Astrocyte (in vitro differentiated cells and primary cell): ENCODE data around the gene METTL25B. TPM values are rescaled to one million over a fixed set of nuclear protein-coding genes. Genes with fewer than 3 reads are reported as not detected.
A peak's percentile ranks its signal among the peaks of the same experiment; 100 is the strongest.

Source experiments
- DNase-seq: peaks from one replicate; pipeline ENCODE4 v3.0.0-alpha.2; 2010; ENCODE audit warnings: low read depth
- FAIRE-seq: peaks from 2 replicates; lab custom pipeline; 2011; peaks lifted over from hg19 to GRCh38; lab: Jason Lieb, UNC
- H2AFZ ChIP-seq: 2 replicates; pipeline ENCODE4 v1.6.0; 2012; ENCODE audit warnings: low read depth, low read length, inconsistent platforms
- H3K27ac ChIP-seq: 2 replicates; pipeline ENCODE4 v1.5.1; 2011; ENCODE audit warnings: low read depth, low read length, inconsistent platforms
- H3K27me3 ChIP-seq: 2 replicates; pipeline ENCODE4 v1.6.0; 2011; ENCODE audit warnings: low read length, inconsistent platforms; ENCODE audit not compliant: insufficient read depth
- H3K36me3 ChIP-seq: 2 replicates; pipeline ENCODE4 v1.5.1; 2011; ENCODE audit warnings: low read length, inconsistent platforms; ENCODE audit not compliant: insufficient read depth
- H3K4me1 ChIP-seq: 2 replicates; pipeline ENCODE4 v1.5.1; 2011; ENCODE audit warnings: low read length, inconsistent platforms; ENCODE audit not compliant: insufficient read depth
- H3K4me2 ChIP-seq: 2 replicates; pipeline ENCODE4 v1.6.0; 2012; ENCODE audit warnings: low read length, inconsistent platforms
- H3K4me3 ChIP-seq: 2 replicates; pipeline ENCODE4 v1.5.1; 2011; ENCODE audit warnings: low read depth, mild to moderate bottlenecking, low read length, inconsistent platforms; ENCODE audit not compliant: insufficient read depth
- H3K79me2 ChIP-seq: 2 replicates; pipeline ENCODE4 v1.6.0; 2012; ENCODE audit warnings: mild to moderate bottlenecking, low read length, inconsistent platforms; ENCODE audit not compliant: insufficient read depth
- H3K9ac ChIP-seq: 2 replicates; pipeline ENCODE4 v1.6.0; 2012; ENCODE audit warnings: mild to moderate bottlenecking, low read length, inconsistent platforms
- H3K9me3 ChIP-seq: 2 replicates; pipeline ENCODE4 v1.5.1; 2012; ENCODE audit warnings: low read depth, mild to moderate bottlenecking, low read length, inconsistent platforms; ENCODE audit not compliant: insufficient read depth
- H4K20me1 ChIP-seq: 2 replicates; pipeline ENCODE4 v1.6.0; 2012; ENCODE audit warnings: low read length, inconsistent platforms; ENCODE audit not compliant: insufficient read depth
- H3K27ac Mint-ChIP-seq: one replicate; pipeline ENCODE4 v1.8.0; 2021; ENCODE audit warnings: mild to moderate bottlenecking, mixed read lengths; ENCODE audit not compliant: unreplicated experiment
- H3K27me3 Mint-ChIP-seq: one replicate; pipeline ENCODE4 v1.8.0; 2021; ENCODE audit warnings: low read depth, mixed read lengths; ENCODE audit not compliant: unreplicated experiment
- H3K36me3 Mint-ChIP-seq: one replicate; pipeline ENCODE4 v1.8.0; 2021; ENCODE audit warnings: low read depth, mixed read lengths; ENCODE audit not compliant: unreplicated experiment
- H3K4me1 Mint-ChIP-seq: one replicate; pipeline ENCODE4 v1.8.0; 2021; ENCODE audit warnings: low read depth, mixed read lengths; ENCODE audit not compliant: unreplicated experiment
- H3K4me3 Mint-ChIP-seq: one replicate; pipeline ENCODE4 v1.8.0; 2021; ENCODE audit warnings: mild to moderate bottlenecking, moderate library complexity, mixed read lengths; ENCODE audit not compliant: unreplicated experiment
- H3K9me3 Mint-ChIP-seq: one replicate; pipeline ENCODE4 v1.8.0; 2021; ENCODE audit warnings: mild to moderate bottlenecking, mixed read lengths; ENCODE audit not compliant: unreplicated experiment
- CTCF ChIP-seq: IDR thresholded peaks from 2 replicates; pipeline ENCODE4 v1.5.1; 2011; ENCODE audit warnings: low read depth, mild to moderate bottlenecking, inconsistent platforms, low read length, moderate library complexity; ENCODE audit not compliant: insufficient read depth
- EZH2 ChIP-seq: IDR thresholded peaks from 2 replicates; pipeline ENCODE4 v1.6.1; 2012; ENCODE audit warnings: mild to moderate bottlenecking, low read length, inconsistent platforms; ENCODE audit not compliant: insufficient read depth
- total RNA-seq: library from RNA; stranded (reverse); gene quantifications from 2 replicates; pipeline ENCODE4 v1.2.1, GENCODE V29; 2021

METTL25B gene
- total RNA-seq, 1 donor from 2014 or later, result 9.9 TPM

- no peaks in the 10 kb centered on the region for H4K20me1 ChIP-seq
- DNase-seq (no peak), FAIRE-seq (no peak)
- H3K9me3 ChIP-seq, result no peaks in the 10 kb centered on the region
- H3K4me2 ChIP-seq, result peak overlapping the region; percentile 16
- peaks cover 22% of the 10 kb centered on the region for H3K4me1 Mint-ChIP-seq
- H3K27me3 ChIP-seq, result no peaks in the 10 kb centered on the region
- no peaks in the 10 kb centered on the region for H3K27me3 Mint-ChIP-seq
- H3K27ac Mint-ChIP-seq, result no peak overlapping the region
- no peak overlapping the region for H3K4me3 Mint-ChIP-seq
- no peaks in the 10 kb centered on the region for H3K9me3 Mint-ChIP-seq
- TF ChIP-seq EZH2 (no peak), CTCF (no peak)
- H2AFZ ChIP-seq, result no peak overlapping the region
- H3K79me2 ChIP-seq, result no peaks in the 10 kb centered on the region
- no peak overlapping the region for H3K4me3 ChIP-seq
- no peak overlapping the region for H3K27ac ChIP-seq
- H3K4me1 ChIP-seq, result peaks cover 38% of the 10 kb centered on the region
- H3K36me3 Mint-ChIP-seq, result peaks cover 19% of the 10 kb centered on the region
- H3K9ac ChIP-seq, result no peak overlapping the region
- no peaks in the 10 kb centered on the region for H3K36me3 ChIP-seq
Observed at GRCh38 chr1:156712626-156713025, 15.6 kb upstream of the METTL25B start.

GRCh38 chr1:156714830-156715229, 13.4 kb upstream of the METTL25B start:
- Histone ChIP-seq H3K27ac (no peak overlapping the region), H2AFZ (no peak overlapping the region), H3K4me3 (no peak overlapping the region), H3K9ac (no peak overlapping the region), H3K36me3 (no peaks in the 10 kb centered on the region), H3K79me2 (no peaks in the 10 kb centered on the region), H3K27me3 (no peaks in the 10 kb centered on the region), H3K9me3 (no peaks in the 10 kb centered on the region), H3K4me1 (peaks cover 21% of the 10 kb centered on the region), H4K20me1 (no peaks in the 10 kb centered on the region), H3K4me2 (no peak overlapping the region)
- H3K4me3 Mint-ChIP-seq, result no peak overlapping the region
- H3K27me3 Mint-ChIP-seq, result no peaks in the 10 kb centered on the region
- no peak overlapping the region for H3K27ac Mint-ChIP-seq
- DNase-seq (no peak), FAIRE-seq (no peak)
- TF ChIP-seq CTCF (no peak), EZH2 (no peak)
- peaks cover 12% of the 10 kb centered on the region for H3K4me1 Mint-ChIP-seq
- H3K9me3 Mint-ChIP-seq, result no peaks in the 10 kb centered on the region
- H3K36me3 Mint-ChIP-seq, result peaks cover 20% of the 10 kb centered on the region

GRCh38 chr1:156717351-156717750, 10.9 kb upstream of the METTL25B start:
- Mint-ChIP-seq H3K27ac (no peak overlapping the region), H3K4me3 (no peak overlapping the region), H3K4me1 (no peaks in the 10 kb centered on the region), H3K36me3 (peaks cover 19% of the 10 kb centered on the region), H3K9me3 (no peaks in the 10 kb centered on the region), H3K27me3 (no peaks in the 10 kb centered on the region)
- H3K79me2 ChIP-seq, result peaks cover 10% of the 10 kb centered on the region
- peaks cover 13% of the 10 kb centered on the region for H3K36me3 ChIP-seq
- H2AFZ ChIP-seq, result no peak overlapping the region
- no peak overlapping the region for H3K4me2 ChIP-seq
- TF ChIP-seq CTCF (no peak), EZH2 (no peak)
- H4K20me1 ChIP-seq, result peaks cover 10% of the 10 kb centered on the region
- peaks cover 5% of the 10 kb centered on the region for H3K4me1 ChIP-seq
- no peak overlapping the region for H3K27ac ChIP-seq
- no peak for DNase-seq
- no peaks in the 10 kb centered on the region for H3K27me3 ChIP-seq
- FAIRE-seq, result no peak
- no peaks in the 10 kb centered on the region for H3K9me3 ChIP-seq
- H3K9ac ChIP-seq, result no peak overlapping the region
- H3K4me3 ChIP-seq, result no peak overlapping the region
